HG03439 (cell line): ENCODE results near the gene BTAF1.
A peak's percentile ranks its signal among the peaks of the same experiment; 100 is the strongest.
"Not testable (repeated sequence)": the region's sequence is repeated elsewhere in the genome, so short reads cannot be mapped to it uniquely, and the experiment has no call there.

Experiments
- ATAC-seq: cut with Tn5 transposase; IDR thresholded peaks from one replicate; pipeline ENCODE4 v1.9.1; 2021; ENCODE audit warnings: mild to moderate bottlenecking, moderate library complexity; ENCODE audit not compliant: unreplicated experiment

BTAF1 gene

DNA sequence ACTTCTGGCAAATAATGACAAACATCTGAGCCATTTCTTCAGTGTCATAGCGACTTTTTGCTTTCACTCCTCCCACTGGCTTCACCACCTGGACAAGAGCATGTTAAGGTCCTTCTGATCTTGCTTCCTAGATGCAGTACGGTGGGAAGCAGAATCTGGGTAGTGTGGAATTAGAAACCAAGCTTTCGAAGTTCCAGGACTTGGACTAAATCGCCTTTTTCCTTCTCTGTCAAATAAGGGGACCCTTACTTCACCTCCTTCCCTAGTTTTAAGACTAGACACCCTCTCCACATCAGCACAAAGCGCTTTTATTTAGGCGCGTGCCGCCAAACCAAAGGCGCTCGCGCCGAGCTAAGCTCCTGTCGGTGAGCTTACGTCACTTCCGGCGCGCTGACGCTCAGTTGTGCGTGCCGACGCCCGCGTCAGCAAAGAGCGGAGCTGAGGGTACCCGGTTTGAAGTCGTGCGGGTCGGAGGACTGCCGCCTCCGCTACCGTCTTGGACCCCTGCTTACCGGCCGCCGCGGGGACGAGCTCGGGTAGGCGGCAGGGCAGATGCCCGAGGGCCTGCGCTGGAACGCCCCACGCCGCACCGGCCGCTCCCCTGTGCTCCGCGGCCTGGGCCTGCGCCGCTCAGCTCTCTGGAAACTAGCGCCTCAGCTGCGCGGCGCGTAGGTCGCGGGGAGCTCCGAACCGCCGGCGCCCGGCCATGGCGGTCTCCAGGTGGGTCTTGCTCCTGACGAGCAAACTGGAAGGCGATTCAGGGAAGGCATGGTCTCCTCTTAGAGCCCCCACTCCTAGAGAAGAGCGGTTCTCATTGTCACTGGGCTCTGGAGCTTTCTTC is at the start of gene BTAF1:
BTAF1 (plus strand) TSS at position 400 of the 841 bp plus-strand sequence; CDS start at position 707, 307 bp downstream.
- ATAC-seq: peak; percentile 97

DNA sequence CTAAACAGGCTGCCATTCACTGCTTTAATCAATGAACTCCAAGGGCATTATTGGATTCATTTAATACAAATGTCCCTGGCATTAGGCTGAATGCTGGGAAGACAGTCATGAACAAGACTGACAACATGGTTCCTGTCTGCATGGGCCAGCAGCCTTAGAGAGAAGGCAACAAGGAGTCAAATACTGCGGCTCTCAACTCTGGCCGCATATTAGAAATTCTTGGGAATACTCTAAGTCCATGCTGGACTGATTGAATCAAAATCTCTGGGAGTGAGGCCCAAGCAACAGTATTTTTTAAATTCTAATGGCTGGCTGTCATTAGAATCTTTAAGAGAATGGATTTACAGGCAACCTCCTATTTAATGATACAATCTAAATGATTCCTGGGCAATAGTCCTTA is 48.4 kb upstream of the BTAF1 start:
- ATAC-seq: no peak

DNA sequence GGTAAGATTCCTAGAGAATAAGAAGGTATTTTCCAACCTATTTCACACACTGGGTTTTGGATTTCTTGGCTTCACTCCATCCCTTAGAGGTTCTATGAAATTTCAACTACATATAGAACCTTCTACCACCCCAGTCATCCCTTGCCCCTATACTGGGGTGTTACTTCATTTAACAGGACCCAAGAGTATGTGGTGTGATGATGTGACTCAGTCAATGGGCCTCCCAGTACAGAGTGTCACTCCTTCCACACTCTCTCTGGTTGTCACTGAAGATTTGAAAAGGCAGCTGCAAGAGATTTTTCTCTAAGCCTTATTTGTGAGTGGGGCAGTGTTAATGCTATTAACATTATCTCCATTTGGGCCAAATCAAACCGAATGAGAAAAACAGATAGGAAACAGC is 47.8 kb upstream of the BTAF1 start:
- ATAC-seq: no peak

DNA sequence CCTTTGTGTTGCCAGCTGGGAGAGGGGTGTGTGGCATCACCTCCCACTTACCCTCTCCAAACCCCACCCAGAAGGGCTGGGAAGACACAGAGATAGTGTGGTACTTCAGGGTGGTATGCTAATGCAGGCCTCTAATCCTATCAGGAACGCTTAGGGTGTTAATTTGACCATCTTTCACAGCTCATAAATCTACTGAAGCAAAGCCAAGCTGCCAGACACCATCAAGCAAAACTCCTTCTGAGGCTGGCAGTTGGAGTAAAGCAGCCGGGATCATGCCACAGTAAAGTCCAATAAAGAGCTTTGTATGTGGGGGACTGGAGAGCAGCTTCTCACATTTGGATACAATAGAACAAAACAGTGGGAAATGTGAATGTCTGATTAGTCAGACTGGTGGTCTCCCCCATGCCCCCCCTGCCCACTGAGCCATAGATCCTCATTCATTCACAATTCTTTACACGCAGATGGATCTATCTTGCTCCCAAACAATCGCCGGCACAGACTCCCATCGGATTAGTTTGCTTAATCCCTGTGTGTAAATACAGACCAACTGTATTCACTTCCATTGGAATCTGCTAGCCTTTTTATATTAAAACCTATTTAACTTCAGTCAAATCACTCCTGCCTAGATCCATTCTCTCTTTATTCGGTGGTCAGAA is 43.9 kb upstream of the BTAF1 start:
- no peak for ATAC-seq

DNA sequence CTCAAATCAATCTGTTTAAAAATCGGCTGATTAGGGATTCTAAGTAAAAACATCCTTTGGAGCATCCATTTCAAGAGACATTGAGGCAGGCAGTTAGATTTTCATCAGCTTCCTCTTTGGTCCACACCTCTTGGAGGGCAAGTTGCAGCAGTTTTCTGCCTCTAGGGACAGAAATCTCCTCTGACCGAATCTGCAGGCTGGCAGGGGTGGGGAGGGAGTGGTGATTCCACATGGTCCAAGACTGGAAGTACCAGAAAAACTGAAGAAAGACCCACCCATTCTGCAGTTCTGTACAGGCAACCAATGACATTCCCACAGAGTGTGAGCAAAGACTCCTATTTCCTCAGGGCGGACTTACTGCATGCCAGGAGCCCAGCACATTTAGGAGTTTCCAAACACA is 43.3 kb upstream of the BTAF1 start:
- no peak for ATAC-seq

DNA sequence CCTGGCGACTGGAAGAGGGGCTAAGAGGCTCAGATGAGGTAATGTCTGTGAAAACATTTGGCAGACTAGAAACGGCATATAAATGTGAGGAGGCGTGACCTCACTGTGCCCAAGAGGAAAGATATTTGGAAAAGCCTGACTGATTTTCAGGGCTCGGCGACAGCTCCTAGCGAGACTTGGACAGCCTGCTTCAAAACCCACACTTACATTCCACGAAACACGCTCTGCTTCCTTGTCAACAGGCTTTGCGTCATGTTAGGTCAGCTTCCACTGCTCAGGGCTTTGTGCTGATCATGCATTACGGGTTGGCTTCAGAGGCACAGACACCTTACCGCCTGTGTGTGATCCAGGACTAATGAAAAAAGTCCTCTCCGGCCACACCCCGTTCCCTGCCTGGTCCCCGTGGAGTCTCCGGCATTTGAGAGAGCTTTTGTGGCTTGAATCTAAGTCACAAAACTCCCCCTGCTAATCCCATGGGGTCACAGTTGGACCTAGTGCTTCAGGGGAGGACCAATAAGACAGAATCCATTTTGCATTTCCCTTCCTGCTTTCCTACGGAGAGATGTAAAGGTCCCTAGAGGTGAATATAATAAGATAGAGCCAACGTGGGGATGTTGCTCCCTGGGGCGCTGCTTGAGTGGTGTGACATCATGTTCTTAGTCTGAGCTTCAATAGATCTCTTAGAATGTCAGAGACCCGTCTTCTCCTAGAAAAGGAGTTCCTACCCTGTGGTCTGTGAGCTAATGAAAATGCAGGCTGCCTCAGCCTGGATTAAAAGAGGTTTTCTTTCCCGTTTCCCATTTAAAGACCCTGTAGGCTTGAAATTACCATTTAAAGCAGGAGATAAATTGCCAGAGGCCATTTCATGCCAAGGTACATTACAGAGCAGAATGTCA is 39.8 kb upstream of the BTAF1 start:
- no peak for ATAC-seq

DNA sequence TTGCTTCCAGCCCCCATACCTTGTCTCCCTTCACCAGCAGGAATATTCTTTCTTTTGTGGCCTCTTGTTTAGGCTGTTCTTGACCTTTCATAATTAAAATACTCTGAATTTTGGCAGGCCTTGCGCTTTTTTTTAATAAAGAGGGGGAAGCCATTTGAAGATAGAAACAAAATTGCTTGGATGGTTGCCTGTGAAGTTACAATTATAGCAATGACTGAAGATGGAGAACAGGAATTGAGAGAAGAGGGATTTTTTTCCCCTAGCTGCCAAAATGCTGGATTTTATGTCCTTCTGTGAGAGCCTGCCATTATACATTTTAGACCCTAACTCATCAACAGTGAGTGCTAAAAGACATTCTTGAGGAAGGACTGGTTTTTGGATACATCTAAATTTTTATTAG is 39.0 kb upstream of the BTAF1 start:
- ATAC-seq: no peak

DNA sequence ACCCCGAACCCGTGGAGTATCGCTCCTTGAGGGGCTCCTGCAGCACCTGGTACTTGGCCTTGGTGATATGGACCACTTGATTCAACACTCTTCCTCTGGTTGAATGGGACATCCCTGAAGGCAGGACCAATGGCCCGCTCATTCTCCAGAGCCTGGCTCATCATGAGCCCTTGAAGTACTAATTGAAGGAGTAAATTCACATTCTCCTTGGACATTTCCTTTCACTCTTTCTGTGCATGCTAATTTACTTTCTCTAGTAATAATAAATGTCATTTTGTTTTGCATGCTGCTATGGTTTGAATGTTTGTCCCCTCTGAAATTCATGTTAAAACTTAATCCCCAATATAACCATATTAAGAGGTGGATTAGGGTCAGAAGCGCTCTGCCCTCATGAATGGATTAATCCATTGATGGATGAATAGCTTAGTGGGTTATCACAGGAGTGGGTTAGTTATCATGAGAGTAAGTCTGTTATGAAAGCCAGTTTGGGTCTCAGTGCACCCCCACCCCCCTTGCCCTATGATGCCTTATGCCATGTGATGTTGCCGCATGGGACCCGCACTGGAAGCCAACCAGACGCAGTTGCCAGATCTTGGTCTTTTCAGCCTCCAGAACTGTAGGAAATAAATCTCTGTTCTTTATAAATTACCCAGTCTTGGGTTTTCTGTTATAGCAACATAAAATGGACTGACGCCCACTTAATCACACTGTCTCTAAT is 38.0 kb upstream of the BTAF1 start:
- no peak for ATAC-seq

DNA sequence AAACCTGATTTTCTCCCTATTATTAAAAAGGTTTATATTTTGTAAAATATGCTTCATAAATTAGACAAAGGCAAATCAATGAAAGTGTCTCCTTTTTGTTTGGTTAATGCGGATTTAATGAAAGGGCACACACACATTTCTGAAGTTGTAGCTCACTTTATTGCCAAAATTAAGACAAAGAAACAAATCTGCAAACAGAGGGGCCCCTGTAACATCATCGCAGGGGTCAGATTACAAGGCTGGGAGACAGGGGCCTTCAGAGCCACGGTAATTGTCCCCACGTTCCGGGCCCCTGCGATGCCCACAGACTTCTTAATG is 36.7 kb upstream of the BTAF1 start:
- no peak for ATAC-seq

DNA sequence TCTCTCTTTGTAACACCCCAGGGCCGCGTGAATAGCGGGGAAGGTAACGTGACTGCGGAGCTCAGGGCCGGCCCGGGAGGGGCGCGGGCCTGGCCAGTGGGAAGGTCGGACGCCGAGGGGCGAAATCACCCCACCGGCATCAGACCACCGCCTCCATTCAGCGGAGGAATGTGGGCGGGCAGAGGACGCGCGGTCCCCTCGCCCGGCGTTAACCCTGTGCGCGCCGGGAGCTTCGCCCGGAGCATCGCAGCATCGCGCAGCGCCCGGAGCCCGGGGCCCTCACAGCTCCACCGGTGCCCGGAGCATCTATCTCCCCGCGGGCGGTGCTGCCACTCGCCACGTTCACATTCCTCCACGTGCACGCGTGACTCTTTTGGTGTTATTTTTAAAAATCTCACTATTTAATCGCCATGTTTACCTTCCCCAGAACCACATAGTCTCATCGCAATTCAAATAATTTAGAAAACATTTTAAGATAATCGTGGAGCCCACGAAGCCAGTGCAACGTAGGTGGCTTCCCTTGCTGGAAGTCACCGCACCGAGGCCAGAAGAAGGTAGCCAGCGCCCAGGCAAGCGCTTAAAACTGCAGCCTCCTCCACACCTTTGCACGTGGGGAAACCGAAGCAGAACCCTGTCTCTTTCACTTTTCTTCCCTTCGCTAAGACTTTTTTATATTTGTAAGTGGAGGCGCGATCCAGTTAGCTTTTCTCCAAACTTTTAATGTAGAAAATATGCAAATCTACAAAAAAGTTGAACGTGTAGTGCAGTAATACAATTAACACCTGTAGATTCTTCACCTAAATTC is 36.1 kb upstream of the BTAF1 start:
- no peak for ATAC-seq

DNA sequence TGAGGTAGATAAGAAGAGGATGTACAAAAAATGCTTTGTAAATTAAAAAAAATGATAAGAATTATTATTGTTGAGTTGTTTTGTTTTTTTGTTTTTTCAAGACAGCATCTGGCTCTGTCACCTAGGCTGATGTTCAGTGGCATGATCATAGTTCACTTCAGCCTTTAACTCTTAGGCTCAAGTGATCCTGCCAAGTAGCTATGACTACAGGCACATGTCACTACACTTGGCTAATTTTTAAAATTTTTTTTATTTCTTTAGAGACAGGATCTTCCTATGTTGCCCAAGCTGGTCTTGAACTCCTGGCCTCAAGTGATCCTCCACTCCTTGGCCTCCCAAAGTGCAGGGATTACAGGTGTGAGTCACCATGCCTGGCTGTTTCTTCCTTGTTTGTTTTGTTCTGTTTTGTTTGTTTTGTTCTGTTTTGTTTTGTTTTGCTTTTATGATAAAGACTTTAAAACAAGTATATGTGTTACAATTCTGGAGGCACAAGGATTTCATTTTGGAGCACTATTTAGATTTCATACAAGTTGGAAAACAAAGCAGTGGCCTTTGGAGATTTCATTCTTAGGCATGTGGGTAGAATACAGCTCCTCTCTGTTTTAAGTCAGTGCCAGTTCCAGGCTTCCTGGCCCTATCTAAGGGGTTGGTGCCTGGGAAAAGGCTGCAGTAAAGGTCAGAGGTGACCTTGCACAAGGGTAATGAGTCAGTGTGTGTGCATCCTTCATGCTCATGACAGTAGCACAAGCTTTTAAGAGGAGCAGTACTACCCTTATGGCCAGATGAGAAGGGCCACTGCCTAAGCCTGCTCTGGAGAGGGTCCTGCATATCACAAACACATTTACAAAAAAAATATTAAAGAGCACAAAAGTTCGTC is 32.2 kb upstream of the BTAF1 start:
- ATAC-seq: no peak

DNA sequence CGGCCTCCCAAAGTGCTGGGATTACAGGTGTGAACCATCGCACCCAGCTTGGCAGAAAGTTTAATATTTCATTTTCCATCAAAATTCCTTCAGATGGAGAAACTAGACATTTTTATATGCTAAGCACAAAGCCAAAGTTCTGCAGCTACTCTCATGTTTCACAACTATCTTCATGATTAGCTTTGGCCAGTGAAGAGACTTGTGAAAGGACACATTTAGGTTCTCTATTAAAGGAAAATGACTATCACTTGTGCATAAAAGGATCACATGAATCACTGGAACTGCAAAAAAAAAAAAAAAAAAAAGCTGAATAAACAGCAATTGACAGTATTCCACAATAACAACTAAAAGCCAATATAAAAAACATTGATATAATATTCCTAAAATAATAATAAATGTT is 30.5 kb upstream of the BTAF1 start:
- no peak for ATAC-seq

DNA sequence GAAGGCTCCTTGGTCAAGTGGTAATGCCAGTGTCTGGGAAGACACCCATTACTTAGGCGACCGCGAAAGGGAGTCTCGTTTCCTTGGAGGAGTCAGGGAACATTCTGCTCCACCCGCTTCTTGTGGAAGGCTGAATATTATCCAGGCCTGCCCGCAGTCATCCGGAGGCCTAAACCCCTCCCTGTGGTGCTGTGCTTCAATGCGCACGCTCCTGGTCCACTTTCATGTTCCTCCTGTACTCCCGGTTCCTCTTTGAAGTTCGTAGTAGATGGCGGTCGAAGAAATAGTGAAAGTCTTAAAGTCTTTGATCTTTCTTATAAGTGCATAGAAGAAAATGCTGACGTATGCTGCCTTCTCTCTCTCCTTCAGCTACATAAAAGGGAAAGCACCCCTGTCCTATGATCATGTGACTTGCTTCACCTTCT is 29.3 kb upstream of the BTAF1 start:
- not testable (repeated sequence) for ATAC-seq

DNA sequence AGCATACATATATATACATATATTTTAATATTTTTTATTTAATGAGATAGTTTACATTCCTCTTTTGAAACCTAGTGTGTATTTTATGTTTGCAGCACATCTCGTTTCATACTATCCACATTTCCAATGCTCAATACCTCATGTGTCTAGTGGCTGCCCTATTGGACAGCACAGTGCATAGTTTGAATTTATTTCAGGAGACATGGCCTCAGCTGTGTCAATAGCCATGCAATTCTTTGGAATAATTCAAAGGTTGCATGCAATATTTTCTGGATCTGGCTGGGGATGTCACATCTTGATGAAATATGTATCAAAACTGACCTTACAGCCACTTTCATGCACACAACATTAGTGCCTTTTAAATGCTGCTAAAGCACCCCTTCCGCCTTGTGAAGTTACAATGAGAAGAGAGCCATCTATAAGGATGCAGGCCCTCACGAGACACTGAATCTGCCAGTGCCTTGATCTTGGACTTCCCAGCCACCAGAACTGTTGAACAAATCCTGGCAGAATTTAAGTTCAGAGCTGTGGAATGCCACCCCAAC is 27.3 kb upstream of the BTAF1 start:
- ATAC-seq: no peak

DNA sequence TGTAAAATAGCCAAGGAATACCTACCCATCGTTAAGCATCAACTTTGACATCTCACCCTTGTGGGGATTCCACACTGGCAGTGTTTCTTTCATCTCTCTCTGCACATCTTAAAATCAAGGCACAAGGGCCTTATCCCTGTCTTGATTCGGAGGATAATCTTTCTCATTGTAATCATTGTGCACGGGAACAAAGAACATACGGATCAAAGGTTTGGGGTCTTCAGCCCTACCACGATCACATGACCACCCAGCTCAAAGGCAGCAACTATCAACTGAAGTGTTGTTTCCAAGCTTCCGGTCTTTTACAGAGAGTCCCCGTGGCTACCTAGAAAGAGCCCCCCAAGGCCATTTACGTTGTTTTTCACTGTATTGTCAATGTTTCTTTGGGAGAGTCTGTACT is 26.1 kb upstream of the BTAF1 start:
- ATAC-seq: no peak

DNA sequence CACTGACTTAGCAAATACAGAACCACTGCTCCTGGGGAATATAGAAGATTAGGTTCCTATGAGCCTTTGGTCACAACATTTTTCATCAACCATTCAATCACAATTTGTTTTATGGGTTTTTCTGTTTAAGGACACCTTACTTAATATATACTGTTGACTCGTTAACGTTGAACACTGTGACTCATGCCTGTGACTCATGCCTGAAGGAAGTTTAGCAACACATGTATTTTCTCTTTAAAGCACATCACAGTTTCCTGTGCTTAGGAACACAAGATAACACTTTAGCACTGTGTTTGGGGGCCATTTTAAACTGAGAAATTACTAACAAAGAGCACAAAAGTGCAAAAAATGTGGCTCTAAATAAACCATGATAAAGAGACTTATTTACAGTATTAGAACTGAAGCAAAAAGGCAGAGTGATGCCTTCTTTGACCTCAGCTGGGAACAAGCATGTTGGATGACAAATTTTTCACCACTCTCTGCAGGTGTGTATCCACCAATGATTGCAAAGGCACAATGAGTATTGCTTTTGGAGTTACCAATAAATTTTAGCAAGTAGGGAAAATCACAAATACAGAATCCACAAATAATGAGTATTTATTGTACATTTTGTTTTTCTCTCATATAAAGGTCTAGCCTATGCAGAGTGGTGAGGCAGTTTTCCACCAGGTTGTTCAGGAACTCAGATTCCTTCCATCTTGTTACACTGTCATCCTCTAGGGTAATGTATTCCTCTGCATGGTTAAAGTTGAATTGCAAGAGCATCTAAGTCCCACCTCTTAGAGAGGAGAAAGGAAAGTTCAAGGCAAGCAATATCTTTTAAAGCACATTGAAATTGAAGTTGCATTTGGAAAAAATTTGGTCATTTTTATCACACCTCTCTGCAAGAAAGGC is 21.5 kb upstream of the BTAF1 start:
- ATAC-seq: no peak

DNA sequence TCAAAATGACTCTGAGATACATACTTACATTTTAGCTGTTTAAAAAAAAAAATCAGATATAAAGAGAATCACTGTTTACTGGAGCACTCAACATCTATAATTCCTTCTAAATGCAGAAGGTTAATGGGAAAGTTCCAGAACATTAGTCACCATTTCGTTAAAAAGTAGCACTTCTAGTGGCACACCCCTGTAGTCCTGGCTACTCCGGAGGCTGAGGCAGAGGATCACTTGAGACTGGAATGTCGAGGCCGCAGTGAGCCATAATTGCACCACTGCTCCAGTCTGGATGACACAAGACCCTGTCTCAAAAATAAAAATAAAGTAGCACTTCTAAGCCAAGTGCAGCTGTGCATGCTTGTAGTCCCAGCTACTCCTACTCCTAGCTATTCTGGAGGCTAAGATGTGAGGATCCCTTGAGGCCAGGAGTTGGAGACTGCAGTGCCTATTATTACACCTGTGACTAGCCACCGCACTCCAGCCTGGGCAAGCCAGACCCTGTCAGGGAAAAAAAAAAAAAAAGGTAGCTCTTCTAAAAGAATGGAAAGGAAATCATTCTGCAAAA is 16.5 kb upstream of the BTAF1 start:
- no peak for ATAC-seq

DNA sequence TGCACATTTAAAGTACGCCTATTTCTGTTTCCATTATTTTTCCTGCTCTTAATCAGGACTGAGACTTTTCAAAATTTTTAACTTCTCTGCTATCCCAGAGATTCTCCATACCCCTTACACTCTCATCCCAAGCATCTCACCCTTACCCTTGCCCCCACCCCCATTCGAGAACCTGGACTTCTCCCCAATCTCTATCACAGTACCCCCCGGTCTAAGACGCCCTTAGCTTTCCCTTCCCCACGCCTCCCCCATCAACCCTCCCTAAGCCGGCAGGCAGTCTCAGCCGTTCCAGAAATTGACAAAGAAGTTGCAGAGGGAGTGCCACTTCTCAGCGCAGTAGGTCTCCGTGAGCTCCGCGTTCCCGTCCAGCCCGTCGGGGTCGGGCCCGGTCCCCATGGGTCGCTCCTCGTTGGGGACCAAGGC is 15.6 kb upstream of the BTAF1 start:
- ATAC-seq: no peak
